H1 (cell line): ENCODE results near the gene ENTPD6.

ENCODE experiments used
- CBX5 ChIP-seq: fragments of 300-800, 300-1000 bp; sonication (generic); IDR thresholded peaks from 2 replicates; pipeline ENCODE4 v1.7.1; 2016; ENCODE audit warnings: antibody characterized with exemption, low read length, low read depth
- CEBPB ChIP-seq: IDR thresholded peaks from 2 replicates; pipeline ENCODE4 v1.6.1; 2012; ENCODE audit warnings: low read depth, low read length
- EZH2 ChIP-seq: fragments of 200-600 bp; sonication (generic); IDR thresholded peaks from 2 replicates; pipeline ENCODE4 v1.7.1; 2012; ENCODE audit warnings: low read depth, mild to moderate bottlenecking, moderate library complexity, low read length, inconsistent platforms; ENCODE audit not compliant: severe bottlenecking
- KDM1A ChIP-seq: fragments of 200-600, 300-600 bp; sonication (generic); IDR thresholded peaks from 2 replicates; pipeline ENCODE4 v1.7.1; 2016; ENCODE audit warnings: mild to moderate bottlenecking, low read length, borderline replicate concordance
- POLR2A ChIP-seq, 2 experiments: IDR thresholded peaks; 1 replicate in 1 of 2; 2 replicates in 1 of 2; pipeline ENCODE4 v1.6.1; 2011; ENCODE audit warnings: low read depth in 2 of 2, low read length in 2 of 2, mild to moderate bottlenecking in 2 of 2; ENCODE audit errors: control extremely low read depth in 1 of 2
- RAD21 ChIP-seq, 2 experiments: IDR thresholded peaks in 1 of 2; conservative IDR thresholded peaks in 1 of 2; 2 replicates each; pipeline ENCODE4 v1.6.1; 2011; ENCODE audit warnings: low read depth in 2 of 2, low read length in 2 of 2, improper control_type of control experiment in 1 of 2, inconsistent platforms in 1 of 2, mild to moderate bottlenecking in 1 of 2, moderate library complexity in 1 of 2
- RFX5 ChIP-seq: IDR thresholded peaks from 2 replicates; pipeline ENCODE4 v1.6.1; 2011; ENCODE audit warnings: low read depth, low read length, improper control_type of control experiment, borderline replicate concordance
- SIRT6 ChIP-seq: IDR thresholded peaks from one replicate; pipeline ENCODE4 v1.7.1; 2012; ENCODE audit warnings: low read length, inconsistent platforms
- SP1 ChIP-seq: IDR thresholded peaks from 2 replicates; pipeline ENCODE4 v1.6.1; 2011; ENCODE audit warnings: low read depth, low read length
- SRF ChIP-seq: IDR thresholded peaks from 2 replicates; pipeline ENCODE4 v1.6.1; 2011; ENCODE audit warnings: mild to moderate bottlenecking, low read depth, low read length, moderate library complexity
- TCF12 ChIP-seq: IDR thresholded peaks from 2 replicates; pipeline ENCODE4 v1.6.1; 2011; ENCODE audit warnings: low read depth, mild to moderate bottlenecking, low read length
- TF ChIP-seq, protein P1 (sequence below), 3 experiments: IDR thresholded peaks; 1 replicate in 2 of 3; 2 replicates in 1 of 3; pipeline versions ENCODE4 v1.5.1 to v1.6.1; 2011; ENCODE audit warnings: low read length in 3 of 3, mild to moderate bottlenecking in 3 of 3, inconsistent platforms in 2 of 3, low read depth in 1 of 3, moderate library complexity in 1 of 3; ENCODE audit not compliant: insufficient read depth in 1 of 3; ENCODE audit errors: control extremely low read depth in 1 of 3
- TF ChIP-seq, protein P2 (sequence below): IDR thresholded peaks from 2 replicates; pipeline ENCODE4 v1.6.1; 2012; ENCODE audit warnings: inconsistent platforms

DNA sequence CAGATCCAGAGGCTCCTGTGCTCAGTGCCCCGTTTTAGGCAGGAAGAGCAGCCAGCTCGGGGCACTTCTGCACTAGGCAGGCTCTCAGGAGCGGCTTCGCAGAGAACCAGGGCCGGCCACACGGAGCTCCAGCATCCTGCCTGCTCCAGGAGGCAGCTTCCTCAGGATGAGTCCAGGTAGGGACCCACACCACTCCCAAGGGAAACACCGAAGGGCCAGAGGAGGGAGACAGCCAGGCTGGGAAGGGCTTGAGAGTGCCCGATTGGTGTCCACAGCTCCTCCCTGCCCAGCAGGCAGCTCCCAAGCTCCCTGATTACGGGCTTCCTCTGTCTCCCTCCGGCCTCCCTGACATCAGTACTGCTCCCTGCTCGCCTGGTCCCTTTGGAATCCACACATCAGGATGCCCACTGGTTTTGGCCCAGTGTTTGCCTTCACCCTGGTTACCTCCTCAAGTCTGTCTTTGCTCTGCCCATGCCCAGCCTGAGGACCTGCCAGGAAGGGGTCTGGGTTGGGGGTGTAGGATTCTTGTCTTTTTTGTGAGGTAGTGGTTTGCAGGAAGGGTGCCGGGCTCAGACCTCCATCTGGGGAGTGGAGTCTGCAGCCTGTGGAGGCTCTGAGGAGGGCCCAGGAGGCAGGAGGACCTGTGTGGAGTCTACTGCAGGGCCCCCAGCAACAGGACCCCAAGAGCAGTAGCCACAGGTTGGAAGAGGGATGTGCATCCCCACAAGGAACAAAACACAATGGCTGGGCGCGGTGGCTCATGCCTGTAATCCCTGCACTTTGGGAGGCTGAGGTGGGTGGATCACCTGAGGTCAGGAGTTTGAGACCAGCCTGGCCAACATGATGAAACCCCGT, 41.2 kb downstream of the ENTPD6 start:
- TF ChIP-seq, protein P1, sequence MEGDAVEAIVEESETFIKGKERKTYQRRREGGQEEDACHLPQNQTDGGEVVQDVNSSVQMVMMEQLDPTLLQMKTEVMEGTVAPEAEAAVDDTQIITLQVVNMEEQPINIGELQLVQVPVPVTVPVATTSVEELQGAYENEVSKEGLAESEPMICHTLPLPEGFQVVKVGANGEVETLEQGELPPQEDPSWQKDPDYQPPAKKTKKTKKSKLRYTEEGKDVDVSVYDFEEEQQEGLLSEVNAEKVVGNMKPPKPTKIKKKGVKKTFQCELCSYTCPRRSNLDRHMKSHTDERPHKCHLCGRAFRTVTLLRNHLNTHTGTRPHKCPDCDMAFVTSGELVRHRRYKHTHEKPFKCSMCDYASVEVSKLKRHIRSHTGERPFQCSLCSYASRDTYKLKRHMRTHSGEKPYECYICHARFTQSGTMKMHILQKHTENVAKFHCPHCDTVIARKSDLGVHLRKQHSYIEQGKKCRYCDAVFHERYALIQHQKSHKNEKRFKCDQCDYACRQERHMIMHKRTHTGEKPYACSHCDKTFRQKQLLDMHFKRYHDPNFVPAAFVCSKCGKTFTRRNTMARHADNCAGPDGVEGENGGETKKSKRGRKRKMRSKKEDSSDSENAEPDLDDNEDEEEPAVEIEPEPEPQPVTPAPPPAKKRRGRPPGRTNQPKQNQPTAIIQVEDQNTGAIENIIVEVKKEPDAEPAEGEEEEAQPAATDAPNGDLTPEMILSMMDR (IDR thresholded peaks at IDR 0.05; ENCODE audit: control extremely low read depth in 1 of 3, insufficient read depth in 1 of 3, low read depth in 1 of 3, low read length in 3 of 3): no peak
- TF ChIP-seq KDM1A (no peak), POLR2A (IDR thresholded peaks at IDR 0.05; ENCODE audit: control extremely low read depth in 1 of 2, low read depth in 2 of 2, low read length in 2 of 2) (no peak), RFX5 (no peak), TCF12 (no peak), CBX5 (no peak), EZH2 (no peak), SRF (no peak), SP1 (no peak), CEBPB (no peak), RAD21 (IDR thresholded peaks at IDR 0.05 in 1 of 2, conservative IDR thresholded peaks at IDR 0.05 in 1 of 2; ENCODE audit: low read depth in 2 of 2, low read length in 2 of 2) (no peak), SIRT6 (no peak)
- TF ChIP-seq, protein P2, sequence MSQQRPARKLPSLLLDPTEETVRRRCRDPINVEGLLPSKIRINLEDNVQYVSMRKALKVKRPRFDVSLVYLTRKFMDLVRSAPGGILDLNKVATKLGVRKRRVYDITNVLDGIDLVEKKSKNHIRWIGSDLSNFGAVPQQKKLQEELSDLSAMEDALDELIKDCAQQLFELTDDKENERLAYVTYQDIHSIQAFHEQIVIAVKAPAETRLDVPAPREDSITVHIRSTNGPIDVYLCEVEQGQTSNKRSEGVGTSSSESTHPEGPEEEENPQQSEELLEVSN: no peak
